HT-29 (cell line): ENCODE results near the gene IKBKE. TPM values are rescaled to one million over a fixed set of nuclear protein-coding genes. Genes with fewer than 3 reads are reported as not detected.

ENCODE experiments used
- DNase-seq: peaks from one replicate; pipeline ENCODE4 v3.0.0-alpha.2; 2015; ENCODE audit warnings: low spot score
- total RNA-seq: library from RNA; depleted of rRNA; stranded (reverse); fragments of >200 nt; shearing (Covaris generic); gene quantifications from 2 replicates; pipeline ENCODE4 v1.2.3, GENCODE V29; 2014

IKBKE gene
- total RNA-seq, 1 experiment from 2014 or later, result 12.0 TPM

DNA sequence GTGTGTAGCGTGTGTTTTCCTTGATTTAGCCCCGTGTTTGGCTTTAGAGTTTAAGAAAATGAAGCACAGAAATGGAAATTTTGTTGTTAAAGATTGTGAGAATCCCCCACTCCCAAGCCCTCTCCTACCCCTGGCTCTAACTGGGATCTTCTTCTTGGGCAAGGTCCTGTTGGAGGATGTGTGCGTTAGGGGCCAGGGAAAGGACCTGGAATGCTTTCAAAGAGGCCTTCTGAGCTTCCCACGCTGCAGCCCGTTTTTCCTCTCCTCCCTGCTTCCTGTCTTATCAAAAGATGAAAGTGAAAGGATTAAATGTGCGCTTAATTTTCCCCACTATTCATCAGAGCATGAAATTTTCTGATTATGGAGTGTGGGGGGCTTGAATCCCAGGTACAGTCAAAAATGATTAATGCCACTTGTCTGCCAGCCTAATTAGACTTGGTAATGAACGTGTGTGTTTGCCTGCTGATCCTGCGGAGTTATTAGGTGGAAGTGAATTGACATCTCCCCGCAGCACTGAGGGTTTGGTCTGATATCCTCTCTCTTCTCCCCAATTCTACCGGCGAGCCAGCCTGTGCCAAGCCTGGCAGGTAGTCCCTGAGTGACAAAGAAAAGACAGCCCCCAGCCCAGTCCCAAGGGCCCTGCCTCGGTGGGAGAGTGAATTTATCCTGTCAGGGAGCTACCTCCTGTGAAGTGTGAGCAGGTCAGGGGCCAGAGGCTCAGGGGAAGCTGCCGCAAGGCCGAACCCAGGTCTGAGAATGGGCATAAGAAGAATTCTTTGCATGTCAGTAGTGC is 42.0 kb downstream of the IKBKE start:
- no peak for DNase-seq

GRCh38 chr1:206512851-206513180 is 42.5 kb downstream of the IKBKE start:
- peak; percentile 32 for DNase-seq

DNA sequence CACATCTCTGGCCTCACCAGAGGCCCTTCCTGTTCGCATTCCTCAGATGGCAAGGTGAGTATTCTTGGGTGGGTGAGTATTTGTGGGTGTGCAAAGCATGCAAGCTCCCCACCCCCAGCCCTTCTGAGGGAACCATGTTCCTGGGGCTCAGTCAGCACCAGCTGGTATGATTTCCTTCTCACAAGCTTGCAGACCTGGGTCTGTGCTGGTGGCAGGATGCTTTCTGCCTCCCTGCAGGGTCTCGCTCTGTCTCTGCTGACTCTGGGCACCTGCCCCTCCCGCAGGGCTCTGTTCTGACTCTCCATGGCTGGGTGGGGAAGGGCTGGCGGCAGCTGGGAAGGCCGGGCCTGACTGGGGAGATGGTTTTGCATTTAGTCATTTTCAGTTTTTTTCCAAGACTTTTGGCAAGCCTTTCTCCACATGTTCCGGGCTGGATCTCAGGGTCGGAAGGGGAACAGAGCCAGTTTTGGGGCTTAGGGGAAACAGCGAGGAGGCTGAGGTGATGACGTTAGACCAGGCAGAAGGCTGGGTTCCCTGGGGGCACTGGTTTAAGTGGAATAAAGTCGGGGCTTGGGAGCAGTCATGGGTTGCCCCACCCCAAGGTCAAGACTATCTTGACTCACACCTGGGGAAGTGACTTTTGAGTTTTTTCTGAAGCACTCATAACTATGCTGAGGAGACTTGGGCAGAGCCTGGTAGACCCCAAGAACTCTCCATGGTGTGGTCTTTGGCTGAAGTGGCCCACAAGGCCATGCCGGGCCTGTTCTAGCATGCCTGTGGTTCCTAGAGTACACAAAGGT is 43.2 kb downstream of the IKBKE start:
- DNase-seq, result peak; percentile 75

GRCh38 chr1:206514813-206515387 is 44.6 kb downstream of the IKBKE start:
- DNase-seq, result peak; percentile 29

DNA sequence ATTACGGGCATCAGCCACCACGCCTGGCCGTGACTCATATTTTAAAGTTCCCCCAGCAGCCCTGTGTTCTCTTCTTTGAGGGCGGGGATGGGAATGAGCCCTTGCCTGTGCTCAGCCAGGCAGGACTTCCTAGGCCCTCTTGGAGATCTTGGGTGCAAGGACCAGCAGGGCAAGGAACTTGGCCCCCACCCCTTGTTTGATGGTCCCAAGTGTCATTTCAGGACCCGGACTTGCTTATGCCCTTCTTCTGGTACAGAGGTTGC is 46.4 kb downstream of the IKBKE start:
- no peak for DNase-seq

- DNase-seq, result no peak
Observed at GRCh38 chr1:206517784-206518183, 47.5 kb downstream of the IKBKE start.

DNA sequence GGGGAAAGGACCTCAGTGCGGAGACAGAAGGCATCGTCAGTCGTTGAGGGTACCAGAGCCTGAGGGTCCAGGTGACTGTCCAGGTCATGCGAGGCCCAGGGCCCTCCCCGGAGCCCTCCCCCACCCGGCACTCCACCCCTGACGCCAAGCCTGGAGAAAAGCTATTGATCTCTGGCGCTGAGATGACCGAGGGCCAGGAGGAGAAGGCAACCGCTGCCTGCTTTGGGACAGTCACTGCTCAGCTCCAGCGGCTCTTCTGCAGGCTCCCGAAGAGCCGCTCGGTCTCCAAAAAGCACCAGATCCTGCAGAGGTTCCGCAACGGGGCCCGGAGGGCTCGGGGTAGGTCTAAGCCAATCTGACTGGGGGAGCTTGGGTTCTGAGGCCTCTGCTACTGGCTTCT is 47.9 kb downstream of the IKBKE start:
- DNase-seq, result no peak

DNA sequence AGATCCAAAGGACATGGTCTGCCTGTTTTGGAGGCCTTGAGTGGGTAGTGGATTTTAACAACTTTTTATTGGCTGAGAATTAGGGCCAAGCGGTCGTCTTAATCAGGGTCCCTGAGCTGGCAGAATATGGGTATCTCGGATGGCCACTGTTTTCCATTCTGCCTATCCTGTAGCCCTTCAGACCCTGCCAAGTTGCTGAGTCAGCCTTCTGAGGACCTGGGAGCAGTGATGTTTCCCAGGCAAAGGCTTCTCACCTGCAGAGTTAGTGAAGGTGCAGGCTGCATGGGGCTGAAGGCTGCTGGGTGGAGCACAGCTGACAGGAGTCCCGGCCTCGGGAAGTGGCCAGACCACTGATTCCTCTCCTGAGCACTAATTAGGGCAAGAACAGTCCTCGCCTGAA is 48.5 kb downstream of the IKBKE start:
- DNase-seq, result no peak

DNA sequence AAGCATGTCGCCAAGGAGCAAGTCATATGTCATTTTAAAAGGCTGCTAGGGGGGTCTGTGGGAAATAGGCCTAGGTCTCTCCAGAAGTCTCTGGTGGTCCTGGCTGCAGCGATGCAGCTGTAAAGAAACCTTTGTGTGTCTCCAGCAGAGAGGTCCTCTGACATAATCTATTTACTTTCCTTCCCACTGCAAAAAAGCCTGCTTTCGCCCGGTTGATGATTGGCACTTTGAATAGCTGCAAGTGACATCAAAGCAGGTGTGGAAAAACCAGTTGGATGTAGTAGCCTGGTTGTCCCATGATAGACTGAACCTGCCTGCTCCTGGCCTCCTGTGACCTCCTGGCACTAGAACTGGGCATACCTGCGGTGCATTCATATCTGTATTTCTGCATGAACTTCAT is 50.9 kb downstream of the IKBKE start:
- DNase-seq, result peak; percentile 74

- DNase-seq, result no peak
Observed at GRCh38 chr1:206521694-206522402, 51.6 kb downstream of the IKBKE start.

GRCh38 chr1:206524739-206525364 is 54.6 kb downstream of the IKBKE start:
- no peak for DNase-seq

DNA sequence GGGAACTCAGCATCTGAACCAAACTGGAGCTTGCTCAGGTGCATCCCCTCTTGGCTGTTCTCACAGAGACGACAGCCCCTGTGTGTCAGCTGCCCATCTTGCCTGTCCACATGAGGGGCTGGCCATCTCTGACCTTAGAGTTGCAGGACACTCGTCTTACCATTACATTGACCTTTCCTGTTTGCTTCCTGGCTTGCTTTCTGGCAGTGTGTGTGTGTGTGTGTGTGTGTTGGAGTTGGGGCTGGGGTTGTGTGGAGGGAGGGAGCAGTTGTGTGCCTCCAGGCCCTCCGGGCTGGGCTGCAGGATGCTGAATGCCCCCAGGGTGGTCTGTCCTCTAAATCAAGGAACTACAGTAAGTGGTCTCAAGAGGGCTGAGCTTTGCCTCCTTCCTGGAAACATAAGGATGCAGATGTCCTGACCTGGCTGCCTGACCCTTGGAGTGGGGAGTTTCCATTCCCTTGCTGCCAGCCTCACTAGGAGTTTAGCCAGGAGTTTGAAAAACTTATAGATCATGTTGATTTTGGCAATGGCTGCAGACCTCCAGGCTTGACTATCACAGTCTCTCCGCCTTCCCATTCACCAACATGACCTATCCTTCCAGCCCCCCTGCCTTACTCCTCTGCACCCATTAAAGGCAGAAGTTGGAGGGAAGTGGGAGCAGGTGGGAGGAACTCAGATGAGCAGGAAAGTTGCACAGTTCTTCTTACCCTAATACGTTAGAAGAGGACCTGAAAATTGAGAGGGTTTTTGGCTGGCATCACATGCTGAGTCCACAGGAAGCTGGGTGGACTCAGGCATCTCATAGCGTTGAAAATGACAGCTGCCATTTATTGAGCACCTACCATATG is 56.0 kb downstream of the IKBKE start:
- DNase-seq, result no peak

GRCh38 chr1:206529425-206529824 is 59.1 kb downstream of the IKBKE start:
- no peak for DNase-seq

GRCh38 chr1:206532368-206532767 is 62.1 kb downstream of the IKBKE start:
- no peak for DNase-seq

DNA sequence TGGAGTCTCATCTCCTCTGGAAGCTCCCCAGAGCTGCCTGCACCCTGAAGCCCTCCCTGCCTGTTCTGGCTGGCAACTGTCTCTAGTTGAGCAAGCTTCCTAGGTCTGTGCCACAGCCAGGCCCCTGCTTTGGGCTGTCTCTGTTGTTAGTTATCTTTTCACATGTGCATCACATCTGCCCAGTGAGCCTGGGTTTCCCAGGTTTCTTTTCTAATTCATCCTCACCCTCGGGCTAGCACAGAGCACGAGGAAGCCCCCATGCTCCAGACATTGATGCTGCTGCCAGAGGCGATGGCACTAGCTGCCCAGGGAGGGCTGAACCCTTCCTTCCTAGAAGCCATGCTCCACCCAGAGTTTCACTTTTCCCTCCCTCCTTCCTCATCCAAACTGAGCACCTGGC is 64.3 kb downstream of the IKBKE start:
- DNase-seq, result no peak

GRCh38 chr1:206535853-206536188 is 65.5 kb downstream of the IKBKE start:
- DNase-seq, result peak; percentile 17

DNA sequence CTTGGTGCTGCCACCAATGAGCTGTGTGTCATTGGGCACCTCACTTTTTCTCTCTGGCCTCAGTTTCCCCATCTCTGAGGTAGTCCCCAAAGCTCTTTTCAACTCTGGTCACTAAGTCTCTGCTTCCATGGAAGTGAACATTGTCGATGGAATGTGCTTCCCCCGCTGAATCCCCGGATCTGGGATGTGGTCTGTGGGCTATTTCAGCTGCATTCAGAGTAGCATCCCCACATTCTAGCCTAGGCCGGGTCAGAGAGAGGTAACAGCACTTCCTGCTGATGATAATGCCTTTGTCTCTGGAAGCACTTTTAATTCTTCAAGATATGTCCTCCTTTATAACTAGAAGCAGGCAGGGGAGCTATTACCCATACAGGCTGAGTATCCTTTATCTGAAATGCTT is 66.9 kb downstream of the IKBKE start:
- no peak for DNase-seq

DNA sequence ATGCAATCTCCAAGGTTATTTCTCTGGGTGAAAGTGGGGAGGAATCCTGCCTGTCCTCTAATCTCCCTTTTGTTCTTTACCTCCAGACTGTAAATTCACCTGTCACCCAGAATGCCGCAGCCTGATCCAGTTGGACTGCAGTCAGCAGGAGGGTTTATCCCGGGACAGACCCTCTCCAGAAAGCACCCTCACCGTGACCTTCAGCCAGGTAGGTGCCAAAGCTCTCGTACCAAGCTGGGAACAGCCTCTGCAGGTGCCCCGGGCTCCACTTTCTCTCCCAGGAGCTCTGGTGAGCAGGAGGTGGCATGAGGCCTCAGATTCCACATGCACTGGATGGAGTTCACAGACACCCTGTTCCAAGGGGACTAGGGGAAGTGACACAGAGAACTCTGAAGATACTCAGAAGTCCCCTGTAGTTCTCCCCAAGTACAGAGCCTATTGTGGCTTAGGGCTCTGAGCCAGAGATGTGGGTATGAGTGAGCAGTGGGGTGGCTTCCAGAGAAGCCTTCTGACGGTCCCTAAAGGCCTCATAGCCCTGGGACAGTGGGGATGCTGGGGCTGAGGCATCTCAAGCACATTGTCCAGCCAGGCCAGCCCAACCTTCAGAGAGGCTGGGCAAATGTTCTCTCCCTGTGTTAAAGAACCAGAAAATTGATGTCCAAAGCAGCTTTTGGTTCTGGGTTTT is 68.0 kb downstream of the IKBKE start:
- no peak for DNase-seq

- no peak for DNase-seq
Observed at GRCh38 chr1:206538901-206539640, 68.8 kb downstream of the IKBKE start.
